HCT116 (cell line): ENCODE results near the gene ADM5. TPM values are rescaled to one million over a fixed set of nuclear protein-coding genes. Genes with fewer than 3 reads are reported as not detected.

Experiments used
- ATAC-seq: fragments of 200-7000 bp; cut with Tn5 transposase; 2 replicates; pipeline ENCODE4 v1.9.1; 2020; ENCODE audit warnings: mild to moderate bottlenecking, moderate library complexity
- BruUV-seq: library from RNA; stranded (reverse); fragments of 400-500 nt; replicated peaks from 2 replicates; lab custom pipeline; 2021; lab: Mats Ljungman, UMichigan
- CTCF ChIA-PET: fragments of 300-600 bp; sonication (Branson Sonifier 250); formaldehyde crosslinking; loops from one replicate; lab custom pipeline; 2021; ENCODE audit warnings: antibody characterized with exemption; lab: Charles Lee
- POLR2A ChIA-PET: fragments of 300-600, 350-600 bp; sonication (Branson Sonifier 250); formaldehyde crosslinking; loops from one replicate; lab custom pipeline; 2021; ENCODE audit warnings: antibody characterized with exemption; lab: Charles Lee
- RAD21 ChIA-PET, 2 experiments: fragments of 300-600 bp; sonication (Branson Sonifier 250); formaldehyde crosslinking; loops; one replicate each; lab custom pipeline; 2023; ENCODE audit warnings: low total read pairs in 2 of 2; ENCODE audit not compliant: uncharacterized antibody in 2 of 2, unreplicated experiment in 2 of 2, low non-redundant PET in 1 of 2; lab: Charles Lee
- DNase-seq: peaks from one replicate; pipeline ENCODE4 v3.0.0-alpha.2; 2010; ENCODE audit warnings: low read depth, low spot score
- H2AFZ ChIP-seq: fragments of 200-600 bp; shearing (Covaris generic), sonication (generic); 2 replicates; pipeline ENCODE4 v1.6.1; 2017; ENCODE audit warnings: low read depth, mixed run types, mixed read lengths, antibody characterized with exemption, low read length; ENCODE audit not compliant: poor library complexity, severe bottlenecking
- H3K27ac ChIP-seq: 2 replicates; pipeline ENCODE4 v1.5.1; 2012; ENCODE audit warnings: low read depth, low read length
- H3K27me3 ChIP-seq: fragments of 200-600 bp; sonication (generic); 2 replicates; pipeline ENCODE4 v1.6.1; 2016; ENCODE audit warnings: mixed run types, low read length, mixed read lengths; ENCODE audit not compliant: insufficient read depth
- H3K36me3 ChIP-seq, 2 experiments: fragments of 200-500 bp in 1 of 2; fragments of 200-600 bp in 1 of 2; sonication (Bioruptor generic) in 1 of 2; sonication (generic) in 1 of 2; 2 replicates each; pipeline versions ENCODE4 v1.5.1 to v1.6.1; 2014 to 2016; ENCODE audit warnings: low read length in 2 of 2, inconsistent platforms in 1 of 2, mixed read lengths in 1 of 2, mixed run types in 1 of 2; ENCODE audit not compliant: insufficient read depth in 2 of 2, control insufficient read depth in 1 of 2
- H3K4me1 ChIP-seq, 2 experiments: fragments of 200-600 bp in 1 of 2; sonication (generic) in 1 of 2; 2 replicates each; pipeline versions ENCODE4 v1.5.1 to v1.6.1; 2012 to 2017; ENCODE audit warnings: low read length in 2 of 2, inconsistent platforms in 1 of 2, mild to moderate bottlenecking in 1 of 2, mixed read lengths in 1 of 2, mixed run types in 1 of 2, moderate library complexity in 1 of 2; ENCODE audit not compliant: insufficient read depth in 2 of 2, control insufficient read depth in 1 of 2
- H3K4me2 ChIP-seq: fragments of 200-600 bp; sonication (generic); 2 replicates; pipeline ENCODE4 v1.6.1; 2017; ENCODE audit warnings: mixed run types, low read length, mixed read lengths
- H3K4me3 ChIP-seq, 2 experiments: fragments of 200-600 bp in 1 of 2; sonication (generic) in 1 of 2; replicated peaks in 1 of 2; 2 replicates each; pipeline ENCODE4 v1.5.1; 2011 to 2016; ENCODE audit warnings: low read length in 2 of 2, control low read depth in 1 of 2, low read depth in 1 of 2, mild to moderate bottlenecking in 1 of 2, mixed read lengths in 1 of 2, mixed run types in 1 of 2
- H3K79me2 ChIP-seq: fragments of 200-600 bp; sonication (generic); 2 replicates; pipeline ENCODE4 v1.6.1; 2017; ENCODE audit warnings: mild to moderate bottlenecking, mixed run types, low read length, moderate library complexity, mixed read lengths; ENCODE audit not compliant: insufficient read depth
- H3K9ac ChIP-seq: fragments of 200-600 bp; sonication (generic); 2 replicates; pipeline ENCODE4 v1.6.1; 2016; ENCODE audit warnings: low read length, mixed read lengths
- H3K9me2 ChIP-seq: fragments of 200-600 bp; sonication (generic), shearing (Covaris generic); 2 replicates; pipeline ENCODE4 v1.6.1; 2017; ENCODE audit warnings: mixed run types, mild to moderate bottlenecking, moderate library complexity; ENCODE audit not compliant: insufficient read depth
- H3K9me3 ChIP-seq, 2 experiments: fragments of 200-500 bp in 1 of 2; fragments of 200-600 bp in 1 of 2; sonication (Bioruptor generic) in 1 of 2; sonication (generic) in 1 of 2; 2 replicates each; pipeline ENCODE4 v1.6.1; 2014 to 2017; ENCODE audit warnings: low read length in 2 of 2, mixed read lengths in 2 of 2, inconsistent platforms in 1 of 2, low read depth in 1 of 2, mild to moderate bottlenecking in 1 of 2, mixed run types in 1 of 2, moderate library complexity in 1 of 2; ENCODE audit not compliant: control insufficient read depth in 1 of 2, insufficient read depth in 1 of 2
- H4K20me1 ChIP-seq: fragments of 200-600 bp; sonication (generic), shearing (Covaris generic); 2 replicates; pipeline ENCODE4 v1.6.1; 2017; ENCODE audit warnings: mixed run types, mild to moderate bottlenecking, moderate library complexity; ENCODE audit not compliant: insufficient read depth
- CBX3 ChIP-seq: IDR thresholded peaks from 2 replicates; pipeline ENCODE4 v1.6.1; 2012; ENCODE audit warnings: low read depth
- CEBPB ChIP-seq: IDR thresholded peaks from 2 replicates; pipeline ENCODE4 v1.6.1; 2012; ENCODE audit warnings: low read depth
- CTCF ChIP-seq, 3 experiments: fragments of 200-600 bp in 1 of 3; sonication (generic) in 1 of 3; IDR thresholded peaks in 2 of 3; conservative IDR thresholded peaks in 1 of 3; 2 replicates each; pipeline ENCODE4 v1.5.1; 2012 to 2017; ENCODE audit warnings: low read depth in 2 of 3, low read length in 2 of 3, antibody characterized with exemption in 1 of 3, borderline replicate concordance in 1 of 3, control low read depth in 1 of 3, mild to moderate bottlenecking in 1 of 3, mixed read lengths in 1 of 3, mixed run types in 1 of 3, moderate library complexity in 1 of 3; ENCODE audit not compliant: insufficient read depth in 1 of 3
- MAX ChIP-seq: IDR thresholded peaks from 2 replicates; pipeline ENCODE4 v1.6.1; 2012
- RAD21 ChIP-seq: IDR thresholded peaks from 2 replicates; pipeline ENCODE4 v1.6.1; 2012; ENCODE audit warnings: low read depth, mild to moderate bottlenecking
- REST ChIP-seq: IDR thresholded peaks from 2 replicates; pipeline ENCODE4 v1.6.1; 2012; ENCODE audit warnings: low read depth
- SIN3A ChIP-seq: IDR thresholded peaks from 2 replicates; pipeline ENCODE4 v1.6.1; 2012; ENCODE audit warnings: low read depth
- SP1 ChIP-seq: IDR thresholded peaks from 2 replicates; pipeline ENCODE4 v1.6.1; 2012; ENCODE audit warnings: low read depth
- TCF7L2 ChIP-seq: IDR thresholded peaks from 2 replicates; pipeline ENCODE4 v1.7.0; 2011; ENCODE audit warnings: borderline replicate concordance, inconsistent platforms; ENCODE audit not compliant: insufficient read depth, insufficient read length; ENCODE audit errors: extremely low read depth
- intact Hi-C: fragments of 100-400 bp; cut with micrococcal nuclease; formaldehyde crosslinking; loops from 2 replicates; pipeline ENCODE4 v1.10.0; 2022
- total RNA-seq: library from RNA; stranded (reverse); gene quantifications from one replicate; pipeline ENCODE4 v1.2.1, GENCODE V29; 2021; ENCODE audit not compliant: unreplicated experiment
- TF ChIP-seq, protein P1 (sequence below): IDR thresholded peaks from 2 replicates; pipeline ENCODE4 v1.6.1; 2012

ADM5 gene
- total RNA-seq, 1 experiment from 2014 or later: 12.1 TPM

DNA sequence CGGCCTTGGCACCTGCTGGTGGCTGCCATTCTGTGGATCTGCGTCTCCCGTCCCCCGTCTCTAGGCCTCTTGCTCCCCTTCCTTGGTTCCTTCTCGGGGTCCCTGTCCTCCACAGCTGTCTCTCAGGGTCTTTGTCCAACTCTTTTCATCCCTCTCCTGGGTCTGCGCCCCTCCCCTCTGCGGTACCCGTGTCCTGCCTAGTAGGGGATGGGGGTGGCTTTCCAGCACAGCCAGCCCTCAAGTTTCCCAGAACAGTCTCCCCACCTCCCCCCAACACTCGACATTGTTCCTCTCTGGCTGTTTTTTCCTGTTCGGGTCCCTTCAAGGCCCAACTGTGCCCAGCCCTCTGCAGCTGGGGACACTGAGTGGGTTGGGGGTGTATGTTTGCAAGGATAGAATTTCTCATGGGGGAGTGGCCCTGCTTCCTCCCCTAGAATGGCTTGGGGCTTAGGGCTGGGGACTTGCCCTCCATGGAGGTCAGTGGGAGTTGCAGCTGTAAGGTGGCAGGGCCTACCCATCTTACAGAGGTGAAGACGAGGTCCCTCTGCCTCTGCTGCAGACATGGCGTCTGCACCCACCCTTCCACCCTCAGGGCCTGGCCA, 762 bp upstream of the ADM5 start (continued):
- TF ChIP-seq, protein P1, sequence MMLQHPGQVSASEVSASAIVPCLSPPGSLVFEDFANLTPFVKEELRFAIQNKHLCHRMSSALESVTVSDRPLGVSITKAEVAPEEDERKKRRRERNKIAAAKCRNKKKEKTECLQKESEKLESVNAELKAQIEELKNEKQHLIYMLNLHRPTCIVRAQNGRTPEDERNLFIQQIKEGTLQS: no peak
- no peak for TF ChIP-seq REST
- TF ChIP-seq CEBPB: no peak
- no peak for TF ChIP-seq SIN3A
- no peak for TF ChIP-seq CBX3
- TF ChIP-seq, all 23 proteins: peak for 0

DNA sequence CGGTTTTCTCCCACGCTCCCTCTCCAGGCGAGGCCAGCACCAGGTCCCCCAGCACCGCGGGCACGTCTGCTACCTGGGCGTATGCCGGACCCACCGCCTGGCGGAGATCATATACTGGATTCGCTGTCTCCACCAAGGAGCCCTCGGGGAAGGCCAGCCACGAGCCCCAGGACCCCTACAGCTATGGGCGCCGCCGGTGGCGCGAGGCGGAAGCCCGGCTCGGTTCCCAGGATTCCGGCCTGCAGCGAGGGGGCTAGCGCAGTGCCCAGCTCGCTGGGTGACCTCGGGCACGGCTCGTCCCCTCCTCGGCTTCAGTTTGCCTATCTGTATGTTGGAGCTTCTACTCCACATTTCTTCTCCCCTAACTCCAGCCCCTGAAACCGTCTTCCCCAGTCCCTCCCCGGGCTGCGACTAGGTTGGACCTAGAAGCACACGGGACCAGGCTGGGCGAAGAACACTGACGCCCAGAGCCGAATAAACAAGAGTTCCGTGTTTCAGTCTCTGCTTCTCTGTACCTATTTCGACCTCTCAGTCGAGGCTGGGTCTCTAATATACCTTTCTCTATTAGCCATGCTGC, 773 bp downstream of the ADM5 start:
- H3K9me3 ChIP-seq: no peaks in the 10 kb centered on the region
- DNase-seq: no peak
- H3K36me3 ChIP-seq: peaks cover 18 to 20% of the 10 kb centered on the region in 2 experiments
- peak overlapping the region; percentile 28 to 58 for H3K4me3 ChIP-seq
- peak overlapping the region; percentile 80 for H3K4me2 ChIP-seq
- H3K27ac ChIP-seq: peak overlapping the region; percentile 36; the same call in 1 of the 2 replicates
- ATAC-seq: peak; percentile 2
- peaks cover 9% of the 10 kb centered on the region; the same call in 1 of the 2 replicates for H3K79me2 ChIP-seq
- H2AFZ ChIP-seq: no peak overlapping the region
- peaks cover 0 to 26% of the 10 kb centered on the region in 2 experiments; a peak in 2 of 4 replicates for H3K4me1 ChIP-seq
- peak overlapping the region; percentile 59 for H3K9ac ChIP-seq
- BruUV-seq: no TSS peak
- no peaks in the 10 kb centered on the region for H3K27me3 ChIP-seq
- POLR2A ChIA-PET: no interaction called here
- CTCF ChIA-PET: interaction anchor here (1.2 kb wide), 1 partner anchor 9 kb away, joined by 3 read pairs; no protein-coding TSS in a partner anchor
- TF ChIP-seq SP1: no peak
- TF ChIP-seq CTCF (IDR thresholded peaks at IDR 0.05 in 2 of 3, conservative IDR thresholded peaks at IDR 0.05 in 1 of 3; ENCODE audit: borderline replicate concordance in 1 of 3, insufficient read depth in 1 of 3, low read depth in 2 of 3, low read length in 2 of 3): no peak
- TF ChIP-seq MAX: no peak
- no peak for TF ChIP-seq REST
- TF ChIP-seq TCF7L2: no peak
- TF ChIP-seq, protein P1: no peak
- no peak for TF ChIP-seq RAD21
- no peaks in the 10 kb centered on the region for H4K20me1 ChIP-seq
- RAD21 ChIA-PET: no interaction called here
- H3K9me2 ChIP-seq: no peaks in the 10 kb centered on the region
- intact Hi-C loops: no loop called here
